HG03066 (cell line): Measurements from ENCODE around the gene KIRREL1.

ENCODE experiments used
- ATAC-seq: cut with Tn5 transposase; IDR thresholded peaks from one replicate; pipeline ENCODE4 v1.9.1; 2021; ENCODE audit warnings: low read depth; ENCODE audit not compliant: unreplicated experiment

Gene KIRREL1

DNA sequence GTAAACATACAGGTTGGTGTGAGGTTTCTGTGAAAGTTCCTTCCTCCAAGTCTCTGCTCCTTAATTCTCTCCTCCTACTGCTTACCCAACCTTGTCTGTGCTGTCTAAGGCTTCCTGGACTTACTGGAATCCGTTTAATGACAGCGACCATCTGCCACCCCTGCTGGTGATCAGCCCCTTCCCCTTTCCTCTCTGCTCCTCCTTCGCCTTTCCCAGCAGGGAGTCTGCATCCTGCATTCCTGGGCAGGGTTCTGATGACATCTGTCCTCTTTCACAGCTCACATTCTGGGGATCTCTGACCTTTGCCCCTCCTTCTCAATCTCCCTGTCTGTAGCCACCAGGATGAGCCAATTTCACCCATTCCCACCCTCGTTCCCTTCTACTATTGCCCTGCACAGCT is 66.5 kb downstream of the KIRREL1 start:
- ATAC-seq, result no peak

DNA sequence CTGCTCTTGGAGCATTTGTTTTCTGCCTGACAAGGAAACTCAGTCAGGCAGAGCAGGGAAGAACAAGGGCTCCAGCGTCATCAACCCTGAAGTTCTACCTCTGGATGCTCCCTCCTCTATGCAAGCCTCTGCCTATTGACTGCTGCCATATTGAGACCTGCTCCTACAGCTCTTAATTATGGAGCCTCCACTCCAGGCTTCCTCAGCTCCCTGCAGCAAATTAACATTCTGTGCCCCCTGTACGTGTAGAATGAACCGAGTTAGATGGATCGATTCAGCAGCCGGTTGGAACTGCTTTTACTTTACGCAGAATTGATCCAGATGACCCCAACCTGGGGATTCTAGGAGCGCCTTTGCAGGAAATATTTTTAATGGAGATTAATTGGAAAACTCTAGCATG is 68.7 kb downstream of the KIRREL1 start:
- no peak for ATAC-seq

DNA sequence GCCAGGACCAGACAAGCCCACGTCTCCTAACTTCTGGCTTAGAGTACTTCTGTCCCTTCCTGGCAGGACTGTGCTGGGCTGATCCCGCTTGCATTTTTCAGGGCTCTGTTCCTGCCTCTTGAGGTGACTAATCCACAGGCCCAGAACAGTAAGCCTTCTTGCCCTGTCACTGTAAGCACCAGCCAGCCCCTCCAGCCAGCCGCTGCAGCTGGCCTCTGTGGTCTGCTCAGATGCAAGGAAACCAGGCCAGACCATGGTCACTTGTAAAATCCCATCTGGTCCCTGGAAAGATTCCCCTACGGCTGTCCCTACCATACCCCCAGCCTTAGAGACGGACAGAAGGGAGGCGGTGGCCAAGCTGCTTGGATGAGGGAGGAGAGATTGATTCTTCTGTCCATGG is 74.2 kb downstream of the KIRREL1 start:
- ATAC-seq, result no peak

DNA sequence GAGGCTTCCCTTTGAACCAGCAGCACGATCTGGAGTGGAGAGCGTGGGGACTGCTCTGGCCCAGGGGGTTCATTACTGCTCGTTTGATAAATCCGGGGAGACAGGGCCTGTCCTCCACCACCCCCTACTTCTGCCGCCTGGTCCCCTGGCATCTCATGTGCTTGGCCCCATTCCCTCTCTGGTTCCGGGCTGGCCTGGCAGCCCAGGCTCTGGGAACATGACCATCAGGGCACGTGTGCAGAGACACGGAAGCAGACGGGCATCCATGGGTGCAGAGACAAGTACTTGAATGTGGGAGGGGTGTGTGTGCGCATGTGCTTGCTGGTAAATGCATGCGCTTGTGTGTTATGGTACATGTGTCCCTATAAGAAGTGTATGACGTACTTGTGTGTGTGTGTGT is 75.5 kb downstream of the KIRREL1 start:
- ATAC-seq, result no peak

DNA sequence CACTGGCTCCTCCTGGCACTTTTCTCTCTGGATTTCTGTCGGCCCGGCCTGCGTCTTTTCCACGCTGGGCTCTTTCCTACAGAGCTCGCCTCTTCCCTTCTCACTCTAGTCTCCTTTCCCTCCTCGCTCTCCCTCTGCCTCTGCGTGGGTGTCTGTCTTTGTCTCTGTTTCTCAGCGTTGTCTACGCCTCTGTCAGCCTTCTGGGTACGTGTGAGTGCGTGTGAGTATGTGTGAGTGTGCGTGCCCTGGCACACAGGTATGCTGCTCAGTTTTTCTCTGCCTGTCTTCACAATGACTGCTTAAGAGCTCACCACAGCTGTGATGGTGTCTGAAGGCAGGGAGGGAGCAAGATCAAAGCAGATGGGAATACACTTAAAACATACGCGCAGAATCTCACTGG is 77.7 kb downstream of the KIRREL1 start:
- no peak for ATAC-seq

DNA sequence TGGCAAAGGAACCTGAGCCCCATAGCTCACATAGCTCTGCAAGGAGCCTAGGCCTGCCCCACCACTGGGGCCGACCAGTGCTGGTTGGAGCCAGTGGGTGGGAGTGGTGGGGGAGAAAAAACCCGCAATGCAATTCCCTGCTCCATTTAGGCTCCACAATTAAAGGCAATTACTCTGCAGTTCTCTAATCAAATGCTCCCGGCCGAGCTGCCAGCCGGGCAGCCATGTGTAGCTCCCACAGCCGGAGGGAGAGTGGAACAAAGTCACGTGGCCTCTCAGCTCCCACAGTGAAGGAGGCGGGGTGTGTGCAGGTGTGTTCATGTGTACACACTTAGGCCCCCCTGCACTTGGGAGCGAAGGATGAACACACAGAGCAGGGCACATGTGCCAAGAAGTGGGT is 81.6 kb downstream of the KIRREL1 start:
- no peak for ATAC-seq

DNA sequence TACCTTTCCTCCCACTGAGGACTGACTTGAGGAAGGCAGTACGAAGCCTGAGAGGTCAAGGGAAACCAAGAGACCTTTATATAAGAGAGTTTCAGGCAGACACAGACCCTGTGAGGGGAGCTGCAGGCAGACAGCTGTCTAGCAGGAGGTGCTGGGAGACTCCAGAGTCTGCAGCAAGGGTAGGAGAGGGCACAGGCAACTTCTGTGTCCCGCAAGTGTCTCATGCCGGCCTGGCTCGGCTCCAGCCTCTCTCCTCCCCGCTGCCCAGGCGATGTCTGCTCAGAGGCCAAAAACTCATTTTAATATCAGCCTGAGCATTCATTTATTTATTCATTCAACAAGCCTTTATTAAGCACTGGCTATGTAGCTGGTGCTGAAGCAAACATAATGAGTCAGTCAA is 83.0 kb downstream of the KIRREL1 start:
- ATAC-seq, result no peak

DNA sequence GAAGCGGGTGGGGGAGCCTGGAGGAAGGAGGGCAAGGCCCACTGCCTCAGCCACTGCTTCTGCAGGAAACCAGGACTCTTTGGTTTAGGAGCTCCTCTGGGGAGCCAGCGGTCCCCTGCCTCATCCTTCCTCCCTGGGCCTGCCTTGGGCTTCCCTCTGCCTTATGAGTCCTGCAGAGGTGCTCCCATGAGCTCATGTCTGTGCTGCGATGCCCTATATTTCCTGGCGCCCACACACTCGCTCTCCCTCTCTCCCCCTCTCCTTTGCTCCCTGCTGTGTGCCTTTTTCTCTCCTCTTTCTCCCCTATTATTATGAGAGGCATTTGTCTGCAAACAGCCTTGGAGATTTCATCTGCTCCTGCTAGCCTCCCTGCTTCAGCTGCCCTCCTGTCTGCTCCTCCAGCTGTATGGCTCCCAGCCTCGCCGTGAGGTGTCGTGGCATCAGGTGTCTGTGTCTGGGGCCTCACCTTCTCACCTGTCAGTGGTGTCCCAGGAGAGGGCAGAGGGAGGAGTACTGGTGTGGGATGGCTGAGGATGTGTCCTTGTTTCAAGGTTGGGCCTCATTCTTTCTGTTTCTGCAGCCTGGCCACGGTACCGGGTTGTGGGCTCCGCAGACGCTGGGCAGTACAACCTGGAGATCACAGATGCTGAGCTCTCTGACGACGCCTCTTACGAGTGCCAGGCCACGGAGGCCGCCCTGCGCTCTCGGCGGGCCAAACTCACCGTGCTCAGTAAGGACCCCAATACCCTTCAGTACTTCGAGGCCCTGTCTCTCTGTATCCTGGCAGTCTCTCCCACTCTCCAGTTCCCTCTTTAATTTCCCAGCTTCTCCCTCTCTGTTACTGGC is 84.2 kb downstream of the KIRREL1 start:
- no peak for ATAC-seq

DNA sequence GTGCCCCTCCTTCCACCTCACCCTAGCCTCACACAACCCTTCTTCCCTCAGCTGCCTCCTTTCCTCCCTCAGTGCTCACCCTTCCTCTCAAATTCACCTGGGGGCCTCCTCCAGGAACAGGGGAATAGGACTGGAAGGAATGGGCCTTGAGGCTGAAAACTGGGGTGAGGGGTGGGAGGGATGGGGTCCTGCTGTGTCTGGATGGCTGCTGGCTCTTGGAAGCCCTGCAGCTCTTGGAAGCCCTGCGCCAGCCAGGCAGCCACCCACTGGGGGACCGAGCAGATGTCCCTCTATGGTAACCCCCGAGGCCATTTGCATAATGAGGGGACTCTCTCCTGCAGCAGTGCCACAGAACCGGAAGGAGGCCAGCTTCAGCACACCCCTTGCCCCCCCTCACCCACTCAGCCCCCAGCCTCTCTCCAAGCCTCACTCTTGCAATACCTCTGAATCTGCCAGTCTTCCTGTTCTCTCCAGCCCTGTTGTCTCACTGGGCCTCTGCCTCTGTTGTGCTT is 85.2 kb downstream of the KIRREL1 start:
- no peak for ATAC-seq

DNA sequence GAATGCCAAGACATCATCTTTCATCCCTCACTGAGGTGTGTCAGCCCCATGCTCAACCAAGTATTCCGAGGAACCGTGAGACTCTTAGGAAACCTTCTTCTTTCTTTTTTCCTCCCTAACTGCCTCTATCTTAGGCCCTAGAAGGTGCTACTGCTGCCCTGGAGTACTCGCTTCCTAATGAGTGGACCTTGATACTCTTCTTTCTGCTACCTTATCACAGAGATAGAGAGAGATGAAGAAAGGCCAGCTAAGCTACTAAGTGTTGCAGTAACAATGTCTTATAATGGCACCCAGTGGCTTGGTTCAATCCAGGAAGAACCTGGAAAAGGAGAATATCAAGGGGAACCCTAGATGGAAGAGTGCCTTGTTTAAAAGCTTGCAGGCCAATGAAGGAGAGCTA is 86.6 kb downstream of the KIRREL1 start:
- ATAC-seq, result no peak

DNA sequence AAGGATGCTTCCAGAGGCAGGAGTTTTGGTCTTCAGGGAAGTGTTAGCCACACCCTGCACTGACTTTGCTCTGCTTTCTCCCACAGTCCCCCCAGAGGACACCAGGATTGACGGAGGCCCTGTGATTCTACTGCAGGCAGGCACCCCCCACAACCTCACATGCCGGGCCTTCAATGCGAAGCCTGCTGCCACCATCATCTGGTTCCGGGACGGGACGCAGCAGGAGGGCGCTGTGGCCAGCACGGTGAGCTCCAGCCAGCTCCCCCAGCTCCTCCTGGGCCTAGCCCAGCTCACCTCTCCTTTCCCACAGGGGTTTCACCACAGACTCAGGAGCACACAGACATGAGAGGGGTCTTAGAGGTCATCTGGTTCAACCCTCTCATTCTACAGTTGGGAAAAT is 90.9 kb downstream of the KIRREL1 start:
- ATAC-seq, result no peak

DNA sequence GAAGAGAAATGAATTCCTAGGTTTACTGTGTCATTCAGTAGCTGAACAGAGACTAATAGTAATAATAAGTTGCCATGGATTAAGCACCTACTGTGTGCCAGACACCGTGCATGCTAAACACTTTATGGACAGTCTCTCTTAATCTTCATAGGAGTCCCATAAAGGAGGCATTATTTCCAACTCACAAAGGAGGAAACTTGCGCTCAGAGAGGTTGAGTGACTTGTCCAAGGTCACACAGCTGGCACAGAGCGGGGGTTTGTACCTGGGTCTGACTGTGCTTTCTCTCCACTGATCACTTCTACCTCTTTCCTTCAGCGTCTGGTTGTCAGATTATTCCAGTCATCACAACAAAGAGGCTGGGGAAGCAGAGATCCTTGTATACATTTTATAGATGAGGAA is 91.3 kb downstream of the KIRREL1 start:
- no peak for ATAC-seq

DNA sequence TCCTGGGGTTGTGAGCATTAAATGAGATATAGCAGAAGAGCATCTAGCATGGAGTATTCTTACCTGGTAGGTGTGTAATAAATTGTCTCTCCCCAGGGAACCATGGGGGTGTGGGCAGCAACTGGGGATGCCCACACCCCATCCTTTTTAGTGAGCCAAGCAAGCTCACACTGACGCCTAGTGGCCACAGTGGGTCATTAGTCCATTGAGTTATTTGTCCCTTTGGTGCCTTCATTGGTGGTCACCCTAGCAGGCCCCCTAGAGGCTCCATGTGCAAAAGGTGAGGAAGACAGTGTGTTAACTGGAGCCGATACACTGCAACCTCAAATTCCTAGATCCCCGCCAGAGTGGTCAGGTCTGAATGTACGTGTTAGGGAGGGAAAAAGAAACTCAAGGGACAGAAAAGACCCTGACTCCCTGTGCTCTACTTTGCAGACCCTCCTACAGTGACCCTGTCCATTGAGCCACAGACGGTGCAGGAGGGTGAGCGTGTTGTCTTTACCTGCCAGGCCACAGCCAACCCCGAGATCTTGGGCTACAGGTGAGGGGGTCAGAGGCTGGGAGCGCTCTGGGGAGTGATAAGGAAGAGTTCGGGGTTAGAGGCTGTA is 94.0 kb downstream of the KIRREL1 start:
- no peak for ATAC-seq

DNA sequence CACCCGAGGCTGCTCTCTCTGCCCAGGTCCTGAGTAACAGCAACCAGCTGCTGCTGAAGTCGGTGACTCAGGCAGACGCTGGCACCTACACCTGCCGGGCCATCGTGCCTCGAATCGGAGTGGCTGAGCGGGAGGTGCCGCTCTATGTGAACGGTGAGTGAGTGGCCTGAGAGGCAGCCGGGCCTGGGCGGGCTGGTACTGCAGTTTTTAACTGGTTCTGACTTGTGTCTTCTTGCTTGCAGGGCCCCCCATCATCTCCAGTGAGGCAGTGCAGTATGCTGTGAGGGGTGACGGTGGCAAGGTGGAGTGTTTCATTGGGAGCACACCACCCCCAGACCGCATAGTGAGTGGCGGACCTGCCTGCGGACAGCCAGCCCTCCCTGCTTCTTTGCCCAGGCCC is 96.0 kb downstream of the KIRREL1 start:
- ATAC-seq, result no peak

DNA sequence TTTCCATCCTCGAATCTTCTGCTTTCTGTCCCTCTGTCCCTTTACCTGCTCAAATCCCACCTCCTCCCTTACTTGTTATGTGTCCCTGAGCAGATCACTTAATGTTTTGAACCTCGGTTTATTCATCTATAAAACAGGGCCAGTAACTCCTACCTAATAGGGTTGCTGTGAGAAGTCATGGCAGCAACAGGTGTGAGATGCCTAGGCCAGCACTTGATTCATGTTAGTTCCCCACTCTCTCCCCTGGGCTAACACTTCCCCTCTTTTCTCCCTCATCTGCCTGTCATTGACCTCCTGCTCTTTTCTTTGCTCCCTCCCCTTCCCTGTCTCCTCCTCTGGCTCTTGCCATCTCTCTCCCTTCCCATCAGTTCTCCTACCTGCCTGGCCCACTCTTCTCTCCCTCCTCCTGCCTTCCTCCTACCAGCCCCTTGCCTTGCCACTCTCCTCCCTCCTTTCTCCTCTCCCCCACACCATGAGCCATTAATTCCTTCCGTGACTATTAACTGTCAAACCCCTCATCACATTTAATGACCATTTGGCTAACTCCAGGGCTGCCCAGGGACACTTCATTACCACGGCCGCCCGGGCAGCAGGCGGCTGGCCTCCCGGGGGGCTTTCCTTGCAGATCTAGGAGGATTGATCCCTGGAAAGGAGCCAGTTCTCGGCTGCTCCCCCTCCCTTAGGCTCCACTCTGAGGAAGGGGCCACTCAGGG is 96.6 kb downstream of the KIRREL1 start:
- ATAC-seq, result no peak

DNA sequence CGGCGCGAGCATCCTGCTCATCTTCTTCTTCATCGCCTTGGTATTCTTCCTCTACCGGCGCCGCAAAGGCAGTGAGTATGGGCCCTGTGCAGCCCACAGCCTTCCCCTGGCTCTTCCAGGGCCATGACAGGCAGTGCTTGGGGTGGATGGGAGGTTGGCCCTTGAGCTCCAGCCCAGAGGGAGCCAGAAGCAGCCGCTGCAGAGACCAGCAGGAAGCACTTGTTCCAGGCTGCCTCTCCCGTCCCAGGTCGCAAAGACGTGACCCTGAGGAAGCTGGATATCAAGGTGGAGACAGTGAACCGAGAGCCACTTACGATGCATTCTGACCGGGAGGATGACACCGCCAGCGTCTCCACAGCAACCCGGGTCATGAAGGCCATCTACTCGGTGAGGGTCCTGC is 99.9 kb downstream of the KIRREL1 start:
- ATAC-seq, result no peak

DNA sequence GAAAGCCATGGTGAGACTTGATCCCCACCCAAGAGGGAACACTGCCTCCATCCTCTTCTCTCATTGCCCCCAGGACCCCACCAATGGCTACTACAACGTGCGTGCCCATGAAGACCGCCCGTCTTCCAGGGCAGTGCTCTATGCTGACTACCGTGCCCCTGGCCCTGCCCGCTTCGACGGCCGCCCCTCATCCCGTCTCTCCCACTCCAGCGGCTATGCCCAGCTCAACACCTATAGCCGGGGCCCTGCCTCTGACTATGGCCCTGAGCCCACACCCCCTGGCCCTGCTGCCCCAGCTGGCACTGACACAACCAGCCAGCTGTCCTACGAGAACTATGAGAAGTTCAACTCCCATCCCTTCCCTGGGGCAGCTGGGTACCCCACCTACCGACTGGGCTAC is 101.1 kb downstream of the KIRREL1 start:
- ATAC-seq, result no peak

DNA sequence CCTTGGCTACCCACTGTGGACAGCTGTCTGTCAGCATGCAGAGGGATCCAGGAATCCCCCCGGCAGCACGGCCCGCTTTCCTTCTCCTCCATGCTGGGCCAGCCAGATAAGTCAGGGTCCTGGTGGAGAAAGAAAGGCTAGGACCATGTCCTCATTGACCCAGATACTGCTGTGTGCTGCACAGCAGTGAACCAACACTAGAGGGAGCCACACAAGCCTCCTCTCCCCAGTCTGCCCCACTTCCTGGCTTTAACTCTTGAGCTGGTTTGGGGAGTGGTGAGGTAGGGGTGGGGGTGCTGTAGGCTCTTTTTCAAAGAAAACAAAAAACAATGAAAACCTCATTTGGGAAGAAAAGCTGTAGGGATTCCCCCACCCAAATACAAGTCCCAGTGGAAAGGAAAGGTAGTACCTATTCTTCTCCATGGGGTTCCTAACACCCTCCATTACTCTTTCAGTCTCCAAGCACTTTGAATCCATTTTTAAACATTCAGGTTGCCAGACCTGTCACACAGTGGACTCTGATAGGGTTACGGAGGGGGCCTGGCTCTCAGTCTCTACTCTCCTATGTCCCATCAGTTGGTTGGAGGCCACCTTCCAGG is 102.4 kb downstream of the KIRREL1 start:
- no peak for ATAC-seq

DNA sequence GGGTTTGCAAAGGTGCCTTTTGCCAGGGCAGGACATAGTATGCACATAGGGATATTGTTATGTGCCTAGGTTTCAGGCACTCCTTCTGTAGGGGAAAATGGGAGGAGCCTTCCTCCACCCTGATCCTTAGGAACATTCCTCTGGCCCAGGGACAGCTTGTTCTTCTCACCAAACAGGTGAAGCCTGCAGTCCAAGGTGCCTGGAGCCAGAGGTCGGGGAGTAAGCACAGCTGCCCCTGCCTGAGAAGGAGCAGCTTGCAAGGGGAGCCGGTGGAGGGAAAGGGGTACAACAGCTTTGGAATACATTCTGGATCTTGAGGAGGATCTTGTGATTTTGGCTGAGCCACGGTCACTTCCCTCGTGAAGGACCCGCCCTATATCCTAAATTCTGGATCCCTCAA is 104.8 kb downstream of the KIRREL1 start:
- ATAC-seq, result no peak

DNA sequence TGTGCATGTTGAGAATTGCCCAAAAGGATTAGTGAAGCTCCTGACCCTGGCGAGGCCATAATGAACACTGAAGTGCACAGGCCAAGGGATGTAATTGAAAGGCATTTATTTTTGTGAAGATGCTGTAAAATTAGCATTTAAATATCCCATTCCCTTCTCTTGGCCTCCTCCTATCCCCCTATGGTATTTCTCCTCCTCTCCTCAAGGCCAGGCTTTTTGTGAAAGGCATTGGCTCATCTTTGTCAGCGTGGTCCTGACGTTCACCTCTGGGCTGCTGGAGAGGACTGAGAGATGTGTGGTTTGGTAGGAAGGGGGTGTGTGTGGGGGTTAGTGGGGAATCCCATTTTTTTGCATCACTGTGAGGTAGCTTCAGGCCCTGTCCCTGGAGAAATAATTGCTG is 105.7 kb downstream of the KIRREL1 start:
- ATAC-seq, result no peak

DNA sequence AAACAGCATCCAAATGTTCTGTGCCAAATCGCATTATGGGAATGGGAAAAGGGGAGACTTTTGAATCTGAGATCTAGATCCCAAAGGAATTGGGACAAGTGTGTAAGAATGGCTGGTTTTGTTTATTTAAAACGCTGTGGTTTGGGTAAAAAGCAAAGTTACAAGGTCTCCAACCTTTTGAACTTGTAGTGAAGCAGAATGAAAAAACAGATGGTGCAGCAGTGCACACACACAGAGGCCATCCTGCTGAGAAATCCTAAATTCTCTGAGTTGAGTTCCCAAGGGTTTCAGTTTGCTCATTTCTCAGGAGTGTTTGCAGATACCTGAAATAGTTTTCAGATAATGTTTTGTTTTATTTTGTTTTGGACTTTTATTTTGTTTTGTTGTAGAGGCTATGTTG is 107.1 kb downstream of the KIRREL1 start:
- ATAC-seq, result no peak
